SH-SY5Y (cell line): ENCODE data around the gene SLC25A26.

Experiments
- GATA2 ChIP-seq: IDR thresholded peaks from 2 replicates; pipeline ENCODE4 v1.6.1; 2011; ENCODE audit warnings: mild to moderate bottlenecking, low read depth, low read length
- GATA3 ChIP-seq: IDR thresholded peaks from 2 replicates; pipeline ENCODE4 v1.6.1; 2011; ENCODE audit warnings: low read depth, mild to moderate bottlenecking, low read length, moderate library complexity

GRCh38 chr3:66260431-66260830 lies 39.6 kb downstream of the SLC25A26 start:
- TF ChIP-seq GATA2 (no peak), GATA3 (no peak)
